ENCODE data around the gene HMGCLL1. TPM values are rescaled to one million over a fixed set of nuclear protein-coding genes. Genes with fewer than 3 reads are reported as not detected.

The HMGCLL1 gene
- total and polyA plus RNA-seq, 8 donors, result 0.10 to 3.3 (median 0.68) TPM; not detected in 3

- H3K27me3 ChIP-seq, result no peaks in the 10 kb centered on the region
- intact Hi-C loops (cut with DNase I; ENCODE audit: low total_unique reads), result no loop called here
- H3K27ac ChIP-seq, result no peak overlapping the region
- no peak overlapping the region for H3K4me3 ChIP-seq
- WGBS, 5 donors, result 68 to 80% (median 77%) methylated on average over 3 of the region's 3 CpGs
- TF ChIP-seq POLR2AphosphoS5 (IDR thresholded peaks at IDR 0.05), result no peak
- no peak for TF ChIP-seq POLR2A (IDR thresholded peaks at IDR 0.05)
- TF ChIP-seq EP300 (IDR thresholded peaks at IDR 0.05), result no peak
- no peak for TF ChIP-seq CTCF (IDR thresholded peaks at IDR 0.05)
- H3K9me3 ChIP-seq, result no peaks in the 10 kb centered on the region
- no peaks in the 10 kb centered on the region for H3K4me1 ChIP-seq
- no peak for DNase-seq
- no peaks in the 10 kb centered on the region for H3K36me3 ChIP-seq
Observed at GRCh38 chr6:55497694-55498093, 81.3 kb downstream of the HMGCLL1 start.

- H3K27me3 ChIP-seq, result no peaks in the 10 kb centered on the region
- intact Hi-C loops (cut with DNase I; ENCODE audit: low total_unique reads), result no loop called here
- WGBS, 5 donors, result 88 to 99% (median 93%) methylated on average over 1 of the region's 1 CpG
Observed at GRCh38 chr6:55496201-55496600, 82.8 kb downstream of the HMGCLL1 start.

GRCh38 chr6:55495277-55495676 lies 83.7 kb downstream of the HMGCLL1 start:
- no peaks in the 10 kb centered on the region for H3K4me1 ChIP-seq
- DNase-seq, result no peak
- H3K36me3 ChIP-seq, result no peaks in the 10 kb centered on the region
- 55 to 82% (median 70%) methylated on average over 3 of the region's 3 CpGs for WGBS, 5 donors
- no peaks in the 10 kb centered on the region for H3K9me3 ChIP-seq
- H3K4me3 ChIP-seq, result no peak overlapping the region
- TF ChIP-seq POLR2A (IDR thresholded peaks at IDR 0.05) (no peak), CTCF (IDR thresholded peaks at IDR 0.05) (no peak), EP300 (IDR thresholded peaks at IDR 0.05) (no peak), POLR2AphosphoS5 (IDR thresholded peaks at IDR 0.05) (no peak)
- intact Hi-C loops (cut with DNase I; ENCODE audit: low total_unique reads), result no loop called here
- no peaks in the 10 kb centered on the region for H3K27me3 ChIP-seq
- no peak overlapping the region for H3K27ac ChIP-seq

More at GRCh38 chr6:55496201-55496600, 82.8 kb downstream of the HMGCLL1 start:
- Histone ChIP-seq H3K9me3 (no peaks in the 10 kb centered on the region), H3K4me1 (no peaks in the 10 kb centered on the region), H3K4me3 (no peak overlapping the region), H3K27ac (no peak overlapping the region), H3K36me3 (no peaks in the 10 kb centered on the region)
- no peak for TF ChIP-seq POLR2AphosphoS5 (IDR thresholded peaks at IDR 0.05)
- no peak for TF ChIP-seq CTCF (IDR thresholded peaks at IDR 0.05)
- TF ChIP-seq POLR2A (IDR thresholded peaks at IDR 0.05), result no peak
- no peak for TF ChIP-seq EP300 (IDR thresholded peaks at IDR 0.05)
- DNase-seq, result no peak

- Histone ChIP-seq H3K9me3 (no peaks in the 10 kb centered on the region), H3K36me3 (no peaks in the 10 kb centered on the region), H3K4me1 (no peaks in the 10 kb centered on the region), H3K4me3 (no peak overlapping the region), H3K27me3 (no peaks in the 10 kb centered on the region), H3K27ac (no peak overlapping the region)
- 31 to 51% (median 32%) methylated on average over 2 of the region's 2 CpGs for WGBS, 5 donors
- no peak for DNase-seq
- TF ChIP-seq CTCF (IDR thresholded peaks at IDR 0.05) (no peak), EP300 (IDR thresholded peaks at IDR 0.05) (no peak), POLR2A (IDR thresholded peaks at IDR 0.05) (no peak), POLR2AphosphoS5 (IDR thresholded peaks at IDR 0.05) (no peak)
- intact Hi-C loops (cut with DNase I; ENCODE audit: low total_unique reads), result no loop called here
Observed at GRCh38 chr6:55494411-55494810, 84.6 kb downstream of the HMGCLL1 start.

All from stomach (tissue), 9 donors.